KOPT-K1 (cell line): ENCODE results near the gene NDUFS6.

Experiments used
- H3K27ac ChIP-seq: fragments of 200-600 bp; sonication (generic); 2 replicates; pipeline ENCODE4 v1.5.1; 2016; ENCODE audit warnings: antibody characterized with exemption, mild to moderate bottlenecking, low read depth, low read length; ENCODE audit not compliant: poor library complexity, severe bottlenecking
- H3K36me3 ChIP-seq: fragments of 200-600 bp; sonication (generic); 2 replicates; pipeline ENCODE4 v1.5.1; 2017; ENCODE audit warnings: antibody characterized with exemption, mild to moderate bottlenecking, low read length, moderate library complexity; ENCODE audit not compliant: insufficient read depth
- H3K9me3 ChIP-seq: fragments of 200-600 bp; sonication (generic); 2 replicates; pipeline ENCODE4 v1.5.1; 2017; ENCODE audit warnings: antibody characterized with exemption, low read length, mild to moderate bottlenecking; ENCODE audit not compliant: insufficient read depth, poor library complexity, severe bottlenecking

The NDUFS6 gene

GRCh38 chr5:1762121-1762882 lies 38.9 kb upstream of the NDUFS6 start:
- peaks cover 12% of the 10 kb centered on the region for H3K9me3 ChIP-seq
- H3K27ac ChIP-seq, result no peak overlapping the region
- no peaks in the 10 kb centered on the region for H3K36me3 ChIP-seq

GRCh38 chr5:1762883-1763547 lies 38.2 kb upstream of the NDUFS6 start:
- H3K27ac ChIP-seq, result no peak overlapping the region

GRCh38 chr5:1763548-1763911 lies 37.7 kb upstream of the NDUFS6 start:
- Histone ChIP-seq H3K36me3 (no peaks in the 10 kb centered on the region), H3K9me3 (peaks cover 5% of the 10 kb centered on the region), H3K27ac (no peak overlapping the region)

More at GRCh38 chr5:1762883-1763547, 38.2 kb upstream of the NDUFS6 start:
- no peaks in the 10 kb centered on the region for H3K36me3 ChIP-seq
- H3K9me3 ChIP-seq, result peaks cover 10% of the 10 kb centered on the region

GRCh38 chr5:1763960-1764605 lies 37.1 kb upstream of the NDUFS6 start:
- H3K9me3 ChIP-seq, result no peaks in the 10 kb centered on the region

GRCh38 chr5:1764606-1764960 lies 36.6 kb upstream of the NDUFS6 start:
- H3K9me3 ChIP-seq, result no peaks in the 10 kb centered on the region
- H3K36me3 ChIP-seq, result no peaks in the 10 kb centered on the region
- H3K27ac ChIP-seq, result no peak overlapping the region

More at GRCh38 chr5:1763960-1764605, 37.1 kb upstream of the NDUFS6 start:
- Histone ChIP-seq H3K27ac (no peak overlapping the region), H3K36me3 (no peaks in the 10 kb centered on the region)

- no peaks in the 10 kb centered on the region for H3K36me3 ChIP-seq
- no peak overlapping the region for H3K27ac ChIP-seq
- no peaks in the 10 kb centered on the region for H3K9me3 ChIP-seq
These were observed 35.9 kb upstream of the NDUFS6 start for GRCh38 chr5:1765141-1765879.

- no peaks in the 10 kb centered on the region for H3K9me3 ChIP-seq
- H3K36me3 ChIP-seq, result no peaks in the 10 kb centered on the region
- H3K27ac ChIP-seq, result no peak overlapping the region
These were observed 35.3 kb upstream of the NDUFS6 start for GRCh38 chr5:1765880-1766235.

GRCh38 chr5:1767524-1768282 lies 33.5 kb upstream of the NDUFS6 start:
- H3K27ac ChIP-seq, result no peak overlapping the region
- no peaks in the 10 kb centered on the region for H3K9me3 ChIP-seq
- H3K36me3 ChIP-seq, result no peaks in the 10 kb centered on the region

- H3K27ac ChIP-seq, result no peak overlapping the region
- no peaks in the 10 kb centered on the region for H3K36me3 ChIP-seq
- H3K9me3 ChIP-seq, result no peaks in the 10 kb centered on the region
These were observed 32.8 kb upstream of the NDUFS6 start for GRCh38 chr5:1768283-1769000.

GRCh38 chr5:1769017-1769640 lies 32.1 kb upstream of the NDUFS6 start:
- Histone ChIP-seq H3K9me3 (no peaks in the 10 kb centered on the region), H3K36me3 (no peaks in the 10 kb centered on the region), H3K27ac (no peak overlapping the region)

- Histone ChIP-seq H3K27ac (no peak overlapping the region), H3K36me3 (no peaks in the 10 kb centered on the region)
These were observed 31.3 kb upstream of the NDUFS6 start for GRCh38 chr5:1769752-1770442.

GRCh38 chr5:1770443-1770802 lies 30.8 kb upstream of the NDUFS6 start:
- no peak overlapping the region for H3K27ac ChIP-seq
- no peaks in the 10 kb centered on the region for H3K9me3 ChIP-seq
- no peaks in the 10 kb centered on the region for H3K36me3 ChIP-seq

More at GRCh38 chr5:1769752-1770442, 31.3 kb upstream of the NDUFS6 start:
- no peaks in the 10 kb centered on the region for H3K9me3 ChIP-seq
